NCI-H774 (cell line): ENCODE measurements around the gene CAV2.

Experiments
- DNase-seq: peaks from one replicate; lab custom pipeline; 2025; lab: John Stamatoyannopoulos, UW

CAV2 gene

DNA sequence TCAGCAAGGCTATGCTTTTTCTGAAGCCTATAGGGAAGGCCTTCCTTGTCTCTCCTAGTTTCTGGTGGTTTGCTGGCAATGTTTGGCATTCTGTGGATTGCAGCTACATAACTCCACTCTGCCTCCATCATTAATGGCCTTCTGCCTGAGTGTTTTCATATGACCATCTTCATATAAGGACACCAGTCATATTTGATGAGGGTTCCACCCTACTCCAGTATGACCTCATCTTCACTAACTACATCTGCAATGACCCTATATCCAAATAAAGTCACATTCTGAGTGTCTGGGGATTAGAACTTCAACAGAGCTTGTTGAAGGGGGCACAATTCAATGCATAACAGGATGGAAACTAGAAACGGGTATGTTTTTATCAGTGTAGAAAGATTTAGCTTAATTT, 47.4 kb downstream of the CAV2 start:
- DNase-seq = no peak

DNA sequence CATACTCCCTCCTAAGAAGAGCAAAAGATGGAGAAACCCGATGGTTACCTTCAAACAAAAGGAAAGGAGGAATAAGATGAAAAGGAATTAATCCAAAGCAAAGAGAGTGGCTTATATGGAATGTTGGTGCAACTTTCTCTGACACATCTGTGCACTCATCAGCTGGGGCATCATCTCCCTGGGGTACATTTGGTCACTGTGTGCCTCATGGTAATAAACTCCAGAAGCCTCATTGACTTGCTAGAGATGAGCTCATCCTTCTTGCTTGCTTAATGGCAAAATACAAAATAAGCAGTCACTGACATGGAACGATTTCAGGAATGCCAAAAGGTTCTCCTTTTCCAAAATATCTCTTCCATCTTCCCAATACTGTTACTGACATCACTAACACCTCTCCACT, 47.8 kb downstream of the CAV2 start:
- no peak for DNase-seq

- DNase-seq = no peak
Observed at GRCh38 chr7:116548506-116548905, 49.0 kb downstream of the CAV2 start.

DNA sequence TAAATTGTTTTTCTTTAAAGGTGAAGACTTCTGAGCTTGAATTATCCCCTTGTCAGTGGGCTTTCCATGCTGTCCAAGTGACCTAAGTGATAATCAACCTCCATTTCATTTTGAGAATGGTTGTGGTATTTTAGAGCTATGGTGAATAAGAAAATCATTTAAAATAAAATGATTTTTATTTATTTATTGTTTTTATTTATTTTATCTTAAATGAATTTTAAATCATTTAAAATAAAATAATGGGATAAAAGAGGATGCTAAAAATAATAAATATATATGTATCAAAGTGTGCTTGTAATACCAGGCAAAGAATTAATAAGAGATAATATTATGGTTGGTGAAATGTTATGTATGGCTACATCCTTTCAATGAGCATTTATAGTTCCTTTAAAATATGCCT, 49.8 kb downstream of the CAV2 start:
- DNase-seq = no peak

DNA sequence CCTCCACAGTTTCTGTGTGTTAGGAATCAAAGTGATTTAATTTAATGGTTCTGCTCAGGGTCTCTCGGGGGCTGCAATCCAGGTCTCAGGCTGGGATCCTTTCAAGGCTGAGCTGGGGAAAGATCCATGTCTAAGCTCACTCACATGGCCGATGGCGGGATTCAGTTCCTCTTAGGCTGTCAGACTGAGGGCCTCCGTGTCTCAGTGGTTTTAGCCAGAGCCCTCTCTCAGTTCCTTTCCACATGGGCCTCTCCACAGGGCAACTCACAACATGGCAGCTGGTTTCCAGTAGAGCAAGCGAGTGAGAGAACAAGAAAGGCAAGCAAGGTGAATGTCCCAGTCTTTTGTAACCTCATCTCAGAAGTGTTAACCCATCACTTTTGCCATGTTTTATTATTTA, 52.2 kb downstream of the CAV2 start:
- DNase-seq = no peak

- no peak for DNase-seq
Observed at GRCh38 chr7:116552602-116553001, 53.1 kb downstream of the CAV2 start.

GRCh38 chr7:116553168-116553964, 53.8 kb downstream of the CAV2 start:
- no peak for DNase-seq

- no peak for DNase-seq
Observed at GRCh38 chr7:116554436-116554835, 54.9 kb downstream of the CAV2 start.

- DNase-seq = no peak
Observed at GRCh38 chr7:116554911-116555310, 55.4 kb downstream of the CAV2 start.

DNA sequence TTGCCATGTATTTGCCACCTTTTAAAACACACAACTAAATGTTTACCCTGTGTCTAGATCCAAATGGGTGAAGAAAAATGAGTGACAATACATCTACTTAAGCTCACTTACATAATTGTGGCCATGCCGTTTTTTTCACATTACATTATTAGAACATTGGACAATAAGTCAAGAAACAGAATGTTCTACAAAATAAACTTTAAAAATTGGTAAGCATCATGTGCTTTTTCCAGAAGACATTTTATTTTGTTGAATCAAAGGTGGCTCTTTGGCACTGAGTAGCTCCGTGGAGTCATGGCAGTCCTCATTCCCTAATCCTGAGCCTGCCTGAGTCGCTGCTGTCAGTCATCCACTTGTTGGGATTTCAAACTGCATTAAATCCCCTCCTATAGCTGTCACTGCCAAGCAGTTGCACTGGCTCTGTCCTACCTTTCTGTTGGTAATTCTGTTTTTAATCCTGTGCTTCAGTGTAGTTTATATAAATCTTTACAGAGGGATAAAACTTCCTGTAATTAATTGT, 57.6 kb downstream of the CAV2 start:
- no peak for DNase-seq

DNA sequence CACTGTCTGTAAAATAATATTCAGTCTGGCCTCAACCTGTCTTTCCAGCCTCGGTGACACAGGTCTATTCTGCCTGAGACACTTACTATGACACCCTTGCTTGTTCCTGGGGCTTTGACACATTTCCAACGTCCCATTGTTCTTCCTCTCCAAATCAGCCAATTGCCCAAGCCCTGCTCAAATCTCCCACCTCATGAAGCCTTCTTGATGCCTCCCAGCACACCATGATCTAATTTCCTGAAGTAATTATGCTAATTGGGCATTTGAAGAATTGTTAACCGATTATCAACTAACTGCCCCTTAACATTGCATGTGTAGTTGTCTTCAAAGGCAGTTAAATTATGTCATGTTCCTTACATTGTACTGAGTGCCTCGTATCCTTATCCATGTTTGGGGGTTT, 58.4 kb downstream of the CAV2 start:
- DNase-seq = no peak
